GM12892 (cell line): ENCODE measurements around the gene NKAPL. TPM values are rescaled to one million over a fixed set of nuclear protein-coding genes. Genes with fewer than 3 reads are reported as not detected.
A peak's percentile ranks its signal among the peaks of the same experiment; 100 is the strongest.

Experiments
- DNase-seq: peaks from one replicate; pipeline ENCODE4 v3.0.0; 2011; ENCODE audit not compliant: insufficient read length
- FAIRE-seq: peaks from 2 replicates; lab custom pipeline; 2011; peaks lifted over from hg19 to GRCh38; lab: Jason Lieb, UNC
- POLR2A ChIP-seq: IDR thresholded peaks from 2 replicates; pipeline ENCODE4 v1.6.1; 2011; ENCODE audit warnings: low read depth, low read length, control low read depth
- POLR2AphosphoS5 ChIP-seq: IDR thresholded peaks from 2 replicates; pipeline ENCODE4 v1.6.1; 2011; ENCODE audit warnings: low read depth, low read length, control low read depth
- TAF1 ChIP-seq: IDR thresholded peaks from 2 replicates; pipeline ENCODE4 v1.6.1; 2011; ENCODE audit warnings: low read depth, mild to moderate bottlenecking, control low read depth, low read length, borderline replicate concordance
- polyA plus RNA-seq: library from polyadenylated mRNA; unstranded; fragments of >200 nt; gene quantifications from one replicate; pipeline ENCODE4 v1.2.1, GENCODE V29; 2012; ENCODE audit warnings: missing spikeins, inconsistent platforms; ENCODE audit not compliant: missing spikeins

Gene NKAPL
- polyA plus RNA-seq, result not detected

DNA sequence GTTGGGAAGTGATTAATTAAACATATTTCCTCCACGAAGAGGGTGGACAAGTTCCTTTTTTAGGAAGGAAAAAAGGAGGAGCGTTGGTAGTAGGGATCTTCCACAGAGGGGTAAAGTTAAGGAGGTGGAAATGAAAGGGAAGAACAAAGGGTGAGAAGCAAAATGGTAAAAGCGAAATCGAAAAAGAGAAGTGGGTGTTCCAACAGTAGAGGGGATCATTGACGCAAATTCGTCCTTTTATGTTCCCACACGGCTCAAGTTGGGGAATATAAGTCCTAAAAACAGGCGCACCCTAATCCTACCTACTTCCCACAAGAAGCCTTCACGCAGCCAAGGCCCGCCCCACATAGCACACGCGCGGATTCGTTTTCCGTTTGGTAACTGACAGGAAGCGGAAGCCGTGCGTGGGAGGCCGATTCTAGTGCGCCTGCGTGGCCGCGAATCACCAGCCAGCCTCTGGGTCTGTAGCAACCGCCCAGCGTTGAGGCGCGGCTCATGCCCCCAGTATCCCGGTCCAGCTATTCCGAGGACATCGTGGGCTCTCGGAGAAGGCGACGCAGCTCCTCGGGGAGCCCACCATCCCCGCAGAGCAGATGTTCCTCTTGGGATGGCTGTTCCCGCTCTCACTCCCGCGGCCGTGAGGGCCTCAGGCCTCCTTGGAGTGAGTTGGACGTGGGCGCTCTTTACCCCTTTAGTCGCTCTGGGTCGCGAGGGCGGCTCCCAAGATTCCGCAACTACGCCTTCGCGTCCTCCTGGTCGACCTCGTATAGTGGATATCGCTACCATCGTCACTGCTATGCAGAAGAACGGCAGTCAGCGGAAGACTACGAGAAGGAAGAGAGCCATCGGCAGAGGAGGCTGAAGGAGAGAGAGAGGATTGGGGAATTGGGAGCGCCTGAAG is at the start of gene NKAPL:
NKAPL (plus strand) TSS at position 421 of the 901 bp plus-strand sequence; CDS start at position 496, 75 bp downstream.
- no peak for TF ChIP-seq TAF1
- no peak for TF ChIP-seq POLR2A
- no peak for TF ChIP-seq POLR2AphosphoS5
- DNase-seq (no peak), FAIRE-seq (no peak)

DNA sequence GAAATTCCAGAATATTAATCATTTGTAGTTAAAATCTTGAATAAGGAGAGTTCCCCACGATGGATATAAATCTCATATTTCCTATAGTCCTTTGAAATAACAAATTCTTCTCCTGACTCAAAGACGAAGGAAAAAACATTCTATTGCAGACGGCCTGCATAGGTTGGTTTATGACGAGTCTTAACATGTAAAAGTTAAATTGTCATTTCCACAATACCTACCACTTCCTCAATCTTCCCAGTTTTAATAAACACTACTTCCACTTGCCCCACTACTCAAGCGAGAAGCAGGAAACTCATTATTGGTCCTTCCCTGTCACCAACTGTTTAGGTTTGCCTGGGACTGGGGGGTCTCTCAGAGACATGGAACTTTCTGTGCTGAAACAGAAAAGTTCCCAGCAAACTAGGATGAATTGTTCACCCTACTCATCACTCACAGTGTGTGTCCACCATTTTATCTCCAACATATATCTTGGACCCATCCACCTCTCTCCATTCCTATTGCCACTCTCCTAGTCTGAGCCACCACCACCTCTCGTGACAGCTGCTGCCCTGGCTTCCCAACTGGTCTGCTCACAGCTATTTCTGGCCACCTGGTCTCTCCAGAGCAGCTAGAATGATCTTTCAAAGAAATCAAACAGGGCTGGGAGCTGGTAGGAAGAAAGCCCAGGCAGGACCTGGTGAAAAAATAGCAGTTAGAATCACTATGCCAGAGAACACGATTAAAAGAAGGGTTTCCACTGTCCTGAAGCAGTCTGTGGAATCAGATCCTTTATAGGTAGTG is 49.2 kb upstream of the NKAPL start:
- DNase-seq (no peak), FAIRE-seq (peak; percentile 38)
- TF ChIP-seq POLR2A (no peak), POLR2AphosphoS5 (no peak), TAF1 (no peak)

DNA sequence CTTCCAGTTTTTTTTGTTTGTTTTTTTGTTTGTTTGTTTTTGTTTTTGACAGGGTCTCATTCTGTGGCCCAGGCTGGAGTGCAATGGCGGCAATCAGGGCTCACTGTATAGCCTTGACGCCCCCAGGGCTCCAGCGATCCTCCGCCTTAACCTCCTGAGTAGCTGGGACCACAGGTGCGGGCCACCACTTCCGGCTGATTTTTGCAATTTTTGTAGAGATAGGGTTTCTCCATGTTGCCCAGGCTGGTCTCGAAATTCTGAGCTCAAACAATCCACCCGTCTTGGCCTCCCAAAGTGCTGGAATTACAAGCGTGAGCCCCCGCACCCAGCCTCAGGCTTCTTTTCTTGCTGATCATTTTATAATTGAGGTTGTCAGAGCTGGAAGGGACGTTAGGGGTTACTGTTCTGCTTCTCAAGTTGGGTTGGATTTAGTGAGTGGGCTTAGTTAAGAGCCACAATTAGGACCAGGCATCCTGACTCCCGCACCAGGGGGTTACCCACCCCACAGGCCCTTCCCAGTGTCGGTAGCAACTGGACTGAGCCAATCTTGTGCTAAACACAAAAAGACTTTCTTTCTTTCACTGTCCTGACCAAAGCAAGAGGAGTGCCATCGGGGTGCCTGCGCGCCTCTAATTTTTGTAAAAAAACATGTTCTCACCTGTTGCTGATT is 47.1 kb upstream of the NKAPL start:
- FAIRE-seq, result peak; percentile 70

DNA sequence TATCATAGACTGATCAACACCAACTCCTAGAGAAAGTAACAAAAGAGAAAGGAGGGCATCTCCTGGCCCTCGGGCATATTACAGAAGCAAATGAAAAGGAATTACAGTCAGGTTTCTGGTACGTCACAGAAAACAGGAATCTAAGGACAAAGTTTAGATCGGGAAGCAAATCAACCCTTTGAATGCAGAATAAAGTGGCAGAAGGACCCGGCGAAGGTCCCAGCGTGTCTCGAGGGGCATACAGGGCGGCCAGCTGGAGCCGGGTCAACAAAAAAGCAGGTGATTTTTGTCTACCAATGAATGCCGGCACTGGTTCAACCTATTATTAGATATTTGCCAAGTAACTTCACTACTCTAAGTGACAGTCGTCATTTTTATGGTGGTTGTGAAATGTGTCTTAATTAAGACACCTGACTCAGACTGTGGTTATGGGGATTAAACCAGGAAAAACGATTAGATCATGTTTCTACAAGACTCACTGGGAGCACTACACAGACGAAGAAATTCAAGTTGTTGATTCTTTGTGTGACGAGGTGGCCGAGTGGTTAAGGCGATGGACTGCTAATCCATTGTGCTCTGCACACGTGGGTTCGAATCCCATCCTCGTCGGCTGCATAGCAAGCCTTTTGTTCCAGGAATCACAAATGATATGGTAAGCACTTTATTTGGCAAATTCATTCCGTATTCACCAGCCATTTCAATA is 46.4 kb upstream of the NKAPL start:
- DNase-seq (peak; percentile 32), FAIRE-seq (peak; percentile 62)
- TF ChIP-seq POLR2A, result no peak
- no peak for TF ChIP-seq TAF1

More for the DNA sequence above, 47.1 kb upstream of the NKAPL start:
- DNase-seq, result no peak
- TF ChIP-seq POLR2AphosphoS5, result no peak

DNA sequence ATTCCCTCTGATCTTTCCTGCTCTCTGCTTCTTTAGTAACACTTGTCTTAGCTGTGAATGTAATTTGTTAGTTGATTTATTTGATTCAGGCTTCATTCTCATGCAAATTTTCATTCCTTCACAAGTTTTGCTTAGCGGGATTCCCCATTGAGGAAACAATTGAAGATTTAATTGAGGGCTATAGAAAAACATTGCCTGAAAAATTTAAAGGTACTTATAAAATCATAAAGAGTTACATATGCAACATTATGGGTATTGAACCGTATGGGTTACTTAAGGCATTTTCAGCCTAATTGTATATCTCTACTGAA is 45.9 kb upstream of the NKAPL start:
- TF ChIP-seq POLR2AphosphoS5 (no peak), TAF1 (no peak), POLR2A (no peak)
- FAIRE-seq (no peak), DNase-seq (no peak)

DNA sequence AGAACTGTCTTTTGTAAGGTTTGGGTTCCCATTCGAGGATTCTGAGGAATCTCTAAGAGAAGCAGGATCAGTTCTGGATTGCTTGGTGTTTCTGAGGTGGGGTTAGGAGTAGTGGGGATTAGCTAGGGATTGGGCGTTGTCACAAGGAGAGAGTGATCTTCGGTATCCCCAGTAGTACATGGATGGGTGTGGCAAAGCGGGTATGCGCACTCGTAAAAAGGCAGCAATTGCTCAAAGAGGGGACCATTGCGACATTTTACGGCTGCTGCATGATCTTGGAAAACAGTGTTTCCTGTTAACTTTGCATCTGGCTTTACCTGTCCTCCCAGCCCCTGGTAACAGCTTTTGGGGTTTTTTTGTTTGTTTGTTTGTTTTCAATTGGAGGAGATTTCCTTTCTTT is 43.7 kb upstream of the NKAPL start:
- no peak for DNase-seq
- FAIRE-seq, result no peak
- TF ChIP-seq TAF1, result no peak
- TF ChIP-seq POLR2AphosphoS5, result no peak

DNA sequence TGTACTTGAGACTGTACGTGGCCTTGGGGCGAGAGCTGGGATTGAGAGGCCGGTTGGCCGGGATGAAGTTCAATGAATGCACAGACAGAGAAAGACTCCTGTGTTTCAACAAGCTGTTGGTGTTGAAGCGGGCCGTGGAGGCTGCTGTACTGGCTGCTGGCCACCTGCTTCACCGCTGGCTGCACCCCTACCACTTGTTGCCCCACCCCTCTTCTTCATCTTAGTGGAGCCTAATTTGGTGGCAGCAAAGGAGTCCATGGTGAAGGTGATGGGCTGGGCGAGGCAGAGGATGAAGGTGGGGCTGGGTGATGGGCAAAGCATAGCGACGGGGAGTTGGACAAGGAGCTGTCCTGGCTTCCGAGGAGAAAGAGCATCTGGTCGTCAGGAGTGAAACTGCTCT is 41.2 kb upstream of the NKAPL start:
- DNase-seq, result no peak
- no peak for FAIRE-seq
- no peak for TF ChIP-seq POLR2AphosphoS5
- no peak for TF ChIP-seq POLR2A
- no peak for TF ChIP-seq TAF1

DNA sequence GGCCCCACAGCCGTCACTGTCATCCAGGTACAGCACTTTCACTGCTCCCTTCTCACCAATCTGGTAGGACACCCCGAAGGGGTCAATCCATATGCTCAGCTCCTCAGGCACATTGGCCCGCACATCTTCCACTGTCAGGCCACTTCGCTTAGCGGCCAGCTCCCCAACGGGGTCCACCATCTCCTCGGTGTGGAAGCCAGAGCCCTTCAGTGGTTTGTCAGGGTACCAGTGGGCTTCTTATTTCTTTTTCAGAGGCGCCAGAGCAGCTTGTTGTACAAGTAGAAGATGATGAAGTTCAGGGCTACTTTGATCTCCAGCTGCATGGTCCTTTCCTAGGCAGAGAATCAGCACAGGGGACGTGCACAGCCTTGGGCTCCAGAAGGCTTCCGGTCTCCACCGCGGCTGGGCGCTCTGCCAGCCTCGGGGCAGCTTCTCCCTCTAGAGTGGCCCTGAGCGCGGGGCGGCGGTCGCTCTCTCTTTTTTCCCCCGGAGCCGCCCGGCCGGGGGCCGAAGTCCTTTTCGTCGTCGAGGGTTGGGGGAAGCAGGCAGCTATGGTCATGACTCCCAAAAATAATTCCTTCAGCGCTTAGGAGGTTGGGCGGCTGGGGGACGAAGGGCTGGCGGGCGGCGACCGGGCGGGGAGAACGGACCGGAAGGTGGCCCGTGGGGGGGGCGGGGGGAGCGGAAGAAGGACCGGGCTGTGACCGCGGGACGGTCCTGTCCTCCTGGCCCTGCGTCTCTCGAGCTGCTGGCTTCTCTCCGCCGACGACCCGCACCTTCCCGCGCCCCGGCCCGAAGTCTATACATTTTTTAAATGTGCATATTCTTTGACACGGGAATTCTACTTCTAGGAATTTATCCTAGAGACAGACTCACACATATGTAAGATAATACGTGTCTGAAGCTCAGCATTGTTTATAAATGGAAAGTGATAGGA is 40.5 kb upstream of the NKAPL start:
- DNase-seq, result peak; percentile 69
- no peak for TF ChIP-seq TAF1
- 0 out of 2 replicates have a peak, but pooled peaks have one; percentile 2 for TF ChIP-seq POLR2A
- peak; percentile 90 for FAIRE-seq

DNA sequence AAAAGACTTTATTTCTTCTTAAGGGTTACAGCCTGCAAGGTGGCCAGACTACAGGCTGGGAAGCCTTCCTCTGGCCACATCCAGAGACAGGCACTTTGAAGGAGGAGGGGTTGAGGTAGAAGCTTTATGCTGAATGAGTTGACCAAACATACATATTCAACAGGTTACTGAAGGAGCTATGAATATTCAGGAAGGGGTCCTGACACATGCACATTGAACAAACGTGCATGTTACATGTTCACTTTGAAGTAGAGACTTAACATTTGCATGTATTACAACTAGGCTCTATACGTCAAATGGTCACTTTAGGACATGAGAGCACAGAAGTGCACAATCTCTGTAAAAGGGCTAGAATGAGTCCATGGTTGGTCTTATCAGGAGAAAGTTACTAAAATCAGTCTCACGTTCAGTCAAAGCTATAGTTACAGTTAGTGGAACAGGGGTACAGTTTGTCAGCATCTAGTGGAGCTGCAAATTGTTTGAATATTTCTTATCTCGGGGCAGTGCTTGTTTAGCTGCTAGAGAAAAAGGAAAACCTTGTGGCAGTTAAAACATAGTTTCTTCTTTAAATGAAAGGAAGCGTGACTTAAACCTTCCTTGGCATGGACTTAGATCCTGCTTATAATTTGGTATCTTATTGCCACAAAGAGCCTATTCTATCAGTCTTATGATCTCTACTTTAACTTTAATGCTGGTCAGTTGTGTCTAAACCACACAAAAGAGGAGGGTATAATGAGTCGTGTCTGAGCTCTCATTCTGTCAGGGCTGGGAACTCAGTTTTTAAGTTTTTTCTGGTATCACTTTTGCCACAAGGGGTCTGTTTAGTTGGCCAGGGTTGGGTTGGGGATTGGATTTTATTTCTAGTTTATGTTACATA is 38.6 kb upstream of the NKAPL start:
- FAIRE-seq, result no peak
- no peak for DNase-seq
- TF ChIP-seq TAF1 (no peak), POLR2AphosphoS5 (no peak), POLR2A (no peak)
